C4-2B (cell line): ENCODE results near the gene ASXL2.
A peak's percentile ranks its signal among the peaks of the same experiment; 100 is the strongest.

ENCODE experiments used
- H3K27ac ChIP-seq: fragments of 450-650 bp; 2 replicates; pipeline ENCODE4 v1.5.1; 2017
- CTCF ChIP-seq: fragments of 450-650 bp; conservative IDR thresholded peaks from 2 replicates; pipeline ENCODE4 v1.5.1; 2017; ENCODE audit warnings: mild to moderate bottlenecking
- ZFX ChIP-seq: fragments of 450-650 bp; IDR thresholded peaks from 2 replicates; pipeline ENCODE4 v1.6.1; 2017

The ASXL2 gene

GRCh38 chr2:25824718-25825117 lies 53.6 kb downstream of the ASXL2 start:
- no peak overlapping the region for H3K27ac ChIP-seq
- TF ChIP-seq ZFX = no peak
- no peak for TF ChIP-seq CTCF

- H3K27ac ChIP-seq = no peak overlapping the region
- TF ChIP-seq CTCF (no peak), ZFX (no peak)
Observed at GRCh38 chr2:25824216-25824615, 54.1 kb downstream of the ASXL2 start.

- peak overlapping the region; percentile 72 for H3K27ac ChIP-seq
- no peak for TF ChIP-seq ZFX
- no peak for TF ChIP-seq CTCF
Observed at GRCh38 chr2:25822190-25823117, 55.8 kb downstream of the ASXL2 start.

- peak overlapping the region; percentile 81 for H3K27ac ChIP-seq
- TF ChIP-seq CTCF (no peak), ZFX (no peak)
Observed at GRCh38 chr2:25821225-25822056, 56.8 kb downstream of the ASXL2 start.

GRCh38 chr2:25819597-25820039 lies 58.7 kb downstream of the ASXL2 start:
- TF ChIP-seq CTCF (no peak), ZFX (no peak)
- H3K27ac ChIP-seq = no peak overlapping the region

- TF ChIP-seq CTCF (no peak), ZFX (no peak)
- no peak overlapping the region for H3K27ac ChIP-seq
Observed at GRCh38 chr2:25817630-25818029, 60.7 kb downstream of the ASXL2 start.

GRCh38 chr2:25817006-25817405 lies 61.3 kb downstream of the ASXL2 start:
- no peak for TF ChIP-seq ZFX
- TF ChIP-seq CTCF = no peak
- H3K27ac ChIP-seq = no peak overlapping the region
